Colonic mucosa (tissue), 4 donors: ENCODE data around the gene PTPRT. TPM values are rescaled to one million over a fixed set of nuclear protein-coding genes. Genes with fewer than 3 reads are reported as not detected.

Source experiments
- DNase-seq: peaks from one replicate; pipeline ENCODE4 v3.0.0-alpha.2; 2020
- H3K27ac ChIP-seq: fragments of 200-600 bp; one replicate; pipeline ENCODE4 v1.8.0; 2021
- H3K27me3 ChIP-seq: fragments of 200-600 bp; one replicate; pipeline ENCODE4 v1.8.0; 2021
- H3K36me3 ChIP-seq: fragments of 200-600 bp; one replicate; pipeline ENCODE4 v1.8.0; 2021
- H3K4me1 ChIP-seq: fragments of 200-600 bp; one replicate; pipeline ENCODE4 v1.8.0; 2021; ENCODE audit warnings: mild to moderate bottlenecking
- H3K4me3 ChIP-seq: fragments of 200-600 bp; one replicate; pipeline ENCODE4 v1.8.0; 2021
- H3K9ac ChIP-seq, 2 donors: one replicate each; pipeline ENCODE4 v1.7.0; 2013; ENCODE audit warnings: control low read depth in 2 of 2, low read depth in 2 of 2, low read length in 2 of 2
- H3K9me3 ChIP-seq: fragments of 200-600 bp; one replicate; pipeline ENCODE4 v1.8.0; 2021
- intact Hi-C: fragments of 100-400 bp; cut with DNase I; formaldehyde crosslinking; loops from one replicate; pipeline ENCODE4 v1.14.1; 2022
- total RNA-seq, 2 donors: library from RNA; stranded (reverse); fragmentation: NEBNext Ultra II Directional in 1 of 2; extraction: Animal tissue kit (Norgen Biotek cat#: 25700) in 1 of 2; gene quantifications; one replicate each; pipeline ENCODE4 v1.2.1, GENCODE V29; 2021
- TF ChIP-seq, protein P1 (sequence below): fragments of 200-600 bp; IDR thresholded peaks from one replicate; pipeline ENCODE4 v1.8.0; 2022; ENCODE audit warnings: antibody characterized with exemption, mild to moderate bottlenecking
- donor health status: healthy.
- donor health status: DM: no; HTN: no; CAD: no.
- donor health status: DM: no; HTN: no; CAD: no.

The PTPRT gene
- total RNA-seq, 2 donors from 2014 or later, result 0.11 to 0.12 TPM

DNA sequence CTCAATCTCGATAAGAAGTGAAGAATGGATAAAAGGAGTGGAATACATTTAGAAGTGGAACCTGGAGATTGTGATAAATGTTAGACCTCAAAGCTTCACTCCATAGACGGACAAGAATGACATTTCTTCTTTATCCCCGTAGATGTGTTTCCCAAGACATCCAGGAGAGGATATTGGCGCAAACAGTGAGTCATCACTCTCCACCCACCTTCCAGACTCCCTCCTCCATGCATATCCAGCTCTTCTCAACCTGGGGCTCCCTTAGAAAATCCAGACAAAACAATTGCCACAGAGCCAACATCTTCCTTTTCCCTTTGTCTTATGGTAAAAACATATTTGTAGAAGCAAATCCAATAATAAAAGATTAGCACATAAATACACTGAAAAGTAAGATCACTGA, 586.1 kb downstream of the PTPRT start:
- H3K27ac ChIP-seq, result no peak overlapping the region
- H3K4me3 ChIP-seq, result no peak overlapping the region
- no peaks in the 10 kb centered on the region for H3K36me3 ChIP-seq
- no peaks in the 10 kb centered on the region for H3K4me1 ChIP-seq
- intact Hi-C loops, result no loop called here
- TF ChIP-seq, protein P1, sequence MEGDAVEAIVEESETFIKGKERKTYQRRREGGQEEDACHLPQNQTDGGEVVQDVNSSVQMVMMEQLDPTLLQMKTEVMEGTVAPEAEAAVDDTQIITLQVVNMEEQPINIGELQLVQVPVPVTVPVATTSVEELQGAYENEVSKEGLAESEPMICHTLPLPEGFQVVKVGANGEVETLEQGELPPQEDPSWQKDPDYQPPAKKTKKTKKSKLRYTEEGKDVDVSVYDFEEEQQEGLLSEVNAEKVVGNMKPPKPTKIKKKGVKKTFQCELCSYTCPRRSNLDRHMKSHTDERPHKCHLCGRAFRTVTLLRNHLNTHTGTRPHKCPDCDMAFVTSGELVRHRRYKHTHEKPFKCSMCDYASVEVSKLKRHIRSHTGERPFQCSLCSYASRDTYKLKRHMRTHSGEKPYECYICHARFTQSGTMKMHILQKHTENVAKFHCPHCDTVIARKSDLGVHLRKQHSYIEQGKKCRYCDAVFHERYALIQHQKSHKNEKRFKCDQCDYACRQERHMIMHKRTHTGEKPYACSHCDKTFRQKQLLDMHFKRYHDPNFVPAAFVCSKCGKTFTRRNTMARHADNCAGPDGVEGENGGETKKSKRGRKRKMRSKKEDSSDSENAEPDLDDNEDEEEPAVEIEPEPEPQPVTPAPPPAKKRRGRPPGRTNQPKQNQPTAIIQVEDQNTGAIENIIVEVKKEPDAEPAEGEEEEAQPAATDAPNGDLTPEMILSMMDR, result no peak
- H3K27me3 ChIP-seq, result no peaks in the 10 kb centered on the region
- DNase-seq, result no peak
- H3K9me3 ChIP-seq, result no peaks in the 10 kb centered on the region
- H3K9ac ChIP-seq, result no peak overlapping the region

DNA sequence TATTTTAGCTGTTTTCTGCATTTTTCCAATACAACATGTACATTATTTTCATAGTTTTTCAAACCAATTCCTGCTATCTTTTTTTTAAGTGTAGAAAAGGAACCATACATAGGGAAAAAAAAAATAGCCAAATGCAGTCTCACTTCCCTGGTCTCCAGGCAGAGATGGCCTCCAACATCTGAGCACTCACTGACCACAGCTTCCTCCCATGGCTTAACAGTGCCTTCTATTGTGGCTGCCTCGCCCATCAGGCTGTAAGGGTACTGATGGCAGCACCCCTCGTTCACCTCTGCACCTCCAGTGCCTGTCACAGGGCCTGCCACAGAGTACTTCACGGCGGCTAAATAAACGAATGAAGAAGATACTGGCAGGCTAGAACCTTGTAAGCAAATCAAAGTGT, 591.1 kb downstream of the PTPRT start:
- Histone ChIP-seq H3K9ac (no peak overlapping the region), H3K27me3 (no peaks in the 10 kb centered on the region), H3K4me3 (no peak overlapping the region), H3K27ac (no peak overlapping the region), H3K9me3 (no peaks in the 10 kb centered on the region), H3K4me1 (no peaks in the 10 kb centered on the region), H3K36me3 (no peaks in the 10 kb centered on the region)
- TF ChIP-seq, protein P1, result no peak
- intact Hi-C loops, result no loop called here
- no peak for DNase-seq

DNA sequence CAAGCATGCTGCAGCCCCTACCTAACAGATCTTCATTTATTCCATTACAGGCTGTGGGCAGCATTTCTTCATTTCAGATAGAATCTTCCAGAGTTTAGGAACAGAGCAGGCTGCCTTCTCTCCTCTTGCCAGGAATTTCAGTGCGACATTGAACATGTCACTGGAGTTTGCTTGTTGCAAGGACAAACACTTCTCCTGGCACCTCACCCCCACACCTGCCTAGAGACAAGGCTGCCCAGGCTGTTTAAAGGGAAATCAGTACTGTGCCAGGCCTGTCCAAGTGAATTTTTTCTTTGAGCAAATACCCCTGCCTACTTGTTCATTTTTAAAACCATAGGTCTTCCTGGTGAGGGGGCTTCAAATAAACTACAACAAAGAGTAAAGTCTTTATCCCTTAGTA, 594.1 kb downstream of the PTPRT start:
- Histone ChIP-seq H3K27ac (no peak overlapping the region), H3K9ac (no peak overlapping the region), H3K4me1 (no peaks in the 10 kb centered on the region), H3K27me3 (no peaks in the 10 kb centered on the region), H3K9me3 (no peaks in the 10 kb centered on the region), H3K4me3 (no peak overlapping the region), H3K36me3 (no peaks in the 10 kb centered on the region)
- intact Hi-C loops, result no loop called here
- TF ChIP-seq, protein P1, result no peak
- no peak for DNase-seq

DNA sequence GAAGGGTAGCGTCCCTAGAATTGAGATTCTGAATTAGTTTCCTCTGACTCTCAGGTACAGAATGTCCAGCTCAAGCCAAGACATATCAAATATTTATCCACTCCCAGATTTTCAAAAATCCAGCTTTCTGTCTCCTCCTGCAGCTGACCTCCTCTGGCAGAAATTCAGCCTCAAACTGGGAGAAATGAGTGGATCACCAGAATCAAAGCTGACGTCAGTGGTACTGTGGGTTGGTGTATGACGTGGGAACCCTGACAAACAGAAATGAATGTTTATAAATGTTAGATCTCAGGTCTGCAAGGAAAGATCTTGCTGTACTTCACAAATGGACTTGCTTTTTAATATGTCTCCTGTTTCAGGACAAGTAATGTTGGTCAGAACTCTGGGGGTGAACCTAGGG, 595.0 kb downstream of the PTPRT start:
- Histone ChIP-seq H3K27ac (no peak overlapping the region), H3K4me3 (no peak overlapping the region), H3K4me1 (no peaks in the 10 kb centered on the region), H3K36me3 (no peaks in the 10 kb centered on the region), H3K9ac (no peak overlapping the region), H3K9me3 (no peaks in the 10 kb centered on the region), H3K27me3 (no peaks in the 10 kb centered on the region)
- TF ChIP-seq, protein P1, result no peak
- DNase-seq, result no peak
- intact Hi-C loops, result no loop called here

DNA sequence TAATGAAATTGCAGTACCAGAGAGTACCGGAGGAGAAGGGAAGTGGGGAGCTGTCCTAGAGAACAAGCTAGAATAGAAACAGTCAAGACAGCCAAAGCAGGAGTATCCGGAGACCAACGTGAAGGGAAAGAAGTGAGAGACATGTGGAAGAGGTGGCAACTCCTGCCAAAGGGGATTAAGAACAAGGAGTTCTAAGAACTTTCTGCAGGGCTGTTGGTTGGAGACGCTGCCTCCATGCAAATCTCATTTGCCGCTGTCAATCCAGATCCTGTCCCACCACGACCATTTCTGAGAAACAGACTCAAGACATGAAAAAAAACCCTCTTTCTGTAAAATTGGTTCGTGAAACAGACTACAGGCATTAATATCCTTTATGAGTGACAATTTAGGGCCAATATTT, 595.7 kb downstream of the PTPRT start:
- Histone ChIP-seq H3K27me3 (no peaks in the 10 kb centered on the region), H3K9ac (no peak overlapping the region), H3K4me3 (no peak overlapping the region), H3K9me3 (no peaks in the 10 kb centered on the region), H3K27ac (no peak overlapping the region), H3K36me3 (no peaks in the 10 kb centered on the region), H3K4me1 (no peaks in the 10 kb centered on the region)
- DNase-seq, result no peak
- intact Hi-C loops, result no loop called here
- TF ChIP-seq, protein P1, result no peak
